GM20000 (cell line): ENCODE results near the gene CCDC92.

ENCODE experiments used
- DNase-seq: peaks from one replicate; pipeline ENCODE4 v3.0.0; 2012; ENCODE audit warnings: low spot score
- TF ChIP-seq, protein P1 (sequence below): IDR thresholded peaks from 2 replicates; pipeline ENCODE4 v1.5.1; 2012; ENCODE audit warnings: mild to moderate bottlenecking, control low read depth; ENCODE audit errors: extremely low read depth, missing control alignments

CCDC92 gene

DNA sequence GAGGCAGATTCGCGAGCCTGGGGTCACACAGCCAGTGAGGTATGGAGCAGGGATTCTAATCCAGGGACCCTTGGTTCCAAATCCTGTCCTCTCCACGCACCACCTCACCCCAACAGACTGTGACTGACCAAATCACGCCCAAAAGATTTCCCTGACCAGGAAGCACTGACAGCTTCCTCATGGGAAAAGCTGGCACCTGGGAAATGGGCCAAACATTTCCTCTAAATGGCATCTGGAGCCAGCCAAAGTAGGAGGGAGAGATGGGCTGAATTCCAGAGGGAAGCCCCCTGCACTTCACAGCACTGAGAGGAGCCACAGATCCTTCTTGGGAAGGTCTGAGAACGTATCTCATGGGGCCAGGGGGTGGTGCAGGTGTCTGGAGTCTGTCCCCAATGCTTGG, 28.8 kb downstream of the CCDC92 start:
- no peak for DNase-seq
- TF ChIP-seq, protein P1, sequence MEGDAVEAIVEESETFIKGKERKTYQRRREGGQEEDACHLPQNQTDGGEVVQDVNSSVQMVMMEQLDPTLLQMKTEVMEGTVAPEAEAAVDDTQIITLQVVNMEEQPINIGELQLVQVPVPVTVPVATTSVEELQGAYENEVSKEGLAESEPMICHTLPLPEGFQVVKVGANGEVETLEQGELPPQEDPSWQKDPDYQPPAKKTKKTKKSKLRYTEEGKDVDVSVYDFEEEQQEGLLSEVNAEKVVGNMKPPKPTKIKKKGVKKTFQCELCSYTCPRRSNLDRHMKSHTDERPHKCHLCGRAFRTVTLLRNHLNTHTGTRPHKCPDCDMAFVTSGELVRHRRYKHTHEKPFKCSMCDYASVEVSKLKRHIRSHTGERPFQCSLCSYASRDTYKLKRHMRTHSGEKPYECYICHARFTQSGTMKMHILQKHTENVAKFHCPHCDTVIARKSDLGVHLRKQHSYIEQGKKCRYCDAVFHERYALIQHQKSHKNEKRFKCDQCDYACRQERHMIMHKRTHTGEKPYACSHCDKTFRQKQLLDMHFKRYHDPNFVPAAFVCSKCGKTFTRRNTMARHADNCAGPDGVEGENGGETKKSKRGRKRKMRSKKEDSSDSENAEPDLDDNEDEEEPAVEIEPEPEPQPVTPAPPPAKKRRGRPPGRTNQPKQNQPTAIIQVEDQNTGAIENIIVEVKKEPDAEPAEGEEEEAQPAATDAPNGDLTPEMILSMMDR, result no peak

GRCh38 chr12:123942911-123943648, 29.6 kb downstream of the CCDC92 start:
- no peak for DNase-seq
- TF ChIP-seq, protein P1, result no peak

DNA sequence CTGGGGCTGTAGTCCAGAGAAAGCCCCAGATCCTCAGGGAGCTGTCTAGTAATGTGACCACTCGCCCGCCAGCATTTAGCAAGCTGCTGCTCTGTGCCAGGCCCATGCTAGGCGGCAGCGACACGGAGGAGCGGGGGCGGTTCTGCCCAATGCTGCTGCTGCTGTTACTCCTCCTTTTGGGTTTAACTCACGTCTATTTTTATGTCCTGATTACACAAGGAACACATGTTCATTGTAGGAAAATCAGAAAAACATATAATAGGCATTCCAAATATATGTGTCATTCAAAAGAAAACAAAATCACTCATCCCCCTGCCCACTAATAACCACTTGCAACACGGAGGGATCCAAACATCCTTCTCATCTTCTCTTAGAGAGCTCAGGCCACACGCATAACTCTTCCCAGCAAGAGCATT, 30.4 kb downstream of the CCDC92 start:
- TF ChIP-seq, protein P1, result no peak
- no peak for DNase-seq

DNA sequence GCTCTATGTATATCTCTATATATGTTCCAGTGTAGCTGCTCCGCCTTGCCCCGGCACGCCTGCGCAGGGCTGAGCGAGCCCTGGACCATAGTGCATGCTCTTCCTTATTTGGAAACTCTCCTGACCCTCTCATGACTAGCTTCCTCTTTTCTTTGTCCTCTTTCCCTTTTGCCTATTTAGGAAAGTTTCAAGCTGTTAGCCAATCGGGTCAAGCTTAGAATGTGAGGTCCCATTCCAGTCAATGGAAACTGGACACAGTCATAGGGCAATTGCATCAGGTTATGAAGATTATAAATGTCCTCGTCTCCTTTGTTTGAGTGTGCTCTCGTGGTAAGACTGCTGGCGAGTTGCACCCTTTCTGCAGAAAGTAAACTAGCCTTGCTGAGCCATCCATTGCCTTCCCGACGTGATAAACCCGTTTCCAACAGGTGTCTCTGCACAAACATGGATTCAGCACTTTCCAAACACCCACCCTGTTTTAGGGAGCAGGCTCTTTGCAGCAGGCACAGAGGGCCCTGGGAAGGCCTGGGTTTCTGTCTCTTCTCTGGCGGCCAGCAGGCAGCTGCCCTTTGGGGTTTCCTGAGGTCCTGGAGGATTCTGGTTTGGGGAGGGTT, 30.9 kb downstream of the CCDC92 start:
- TF ChIP-seq, protein P1, result no peak
- DNase-seq, result no peak

- TF ChIP-seq, protein P1, result no peak
- DNase-seq, result no peak
These were observed 31.6 kb downstream of the CCDC92 start for GRCh38 chr12:123941000-123941399.

GRCh38 chr12:123940627-123940966, 32.0 kb downstream of the CCDC92 start:
- DNase-seq, result no peak
- TF ChIP-seq, protein P1, result no peak

DNA sequence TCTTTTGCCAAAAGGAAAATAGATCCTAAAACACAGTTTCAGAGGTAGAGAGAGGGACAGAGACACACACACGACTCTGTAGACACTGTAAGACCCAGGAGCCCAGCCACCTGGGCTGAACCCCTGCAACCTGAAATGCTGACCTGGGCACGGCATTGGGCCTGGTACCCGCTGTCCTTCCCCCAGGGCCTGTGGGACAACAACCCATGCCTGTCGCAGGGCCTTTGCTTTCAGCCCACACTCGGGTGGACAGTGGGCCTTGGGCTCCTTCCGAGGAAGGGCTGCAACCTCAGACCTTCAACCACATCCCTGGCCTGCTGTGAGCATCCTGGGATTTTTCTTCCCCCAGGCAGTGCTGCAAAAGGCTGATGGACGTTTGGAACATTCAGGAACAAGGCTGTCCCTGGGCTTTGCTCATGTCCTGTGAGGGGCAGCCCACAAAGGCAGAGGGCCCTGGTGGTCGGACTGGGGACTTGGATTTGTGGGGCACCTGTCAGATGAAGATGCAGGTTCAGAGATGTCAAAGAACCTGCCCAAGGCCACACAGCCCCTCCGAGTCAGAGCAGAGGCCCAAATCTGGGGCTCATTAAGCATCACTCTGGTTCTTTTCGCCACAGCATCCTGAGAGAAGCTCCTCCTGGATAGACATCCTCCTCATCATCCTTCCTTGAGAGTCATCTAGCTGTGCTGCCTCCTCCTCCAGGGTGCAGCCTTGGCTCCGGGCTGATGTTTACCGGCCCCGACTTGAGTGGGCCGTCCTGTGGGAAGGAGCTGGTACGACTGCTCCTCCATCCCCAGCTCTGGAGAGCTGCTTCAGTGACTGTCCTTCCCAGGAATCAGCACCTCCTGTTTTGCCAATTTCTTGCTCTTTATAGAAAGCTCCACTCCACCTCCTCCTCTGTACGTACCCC, 32.7 kb downstream of the CCDC92 start:
- TF ChIP-seq, protein P1, result no peak

More for the DNA sequence above, 32.7 kb downstream of the CCDC92 start:
- no peak for DNase-seq
